A549 treated with DMSO at 1 μM for 4 hours (cell line): ENCODE data around the gene TGFBI. TPM values are rescaled to one million over a fixed set of nuclear protein-coding genes. Genes with fewer than 3 reads are reported as not detected.

Experiments used
- total RNA-seq: library from RNA; stranded (reverse); fragments of 200-300 nt; extraction: Qiagen RNA extraction; gene quantifications from 5 replicates; pipeline ENCODE4 v1.2.3, GENCODE V29; 2022; ENCODE audit warnings: low read depth

Gene TGFBI
- 1,489 to 2,280 TPM (median 1,868 TPM) in 5 replicates for total RNA-seq

GRCh38 chr5:136028782-136029742 is at the start of gene TGFBI:
TGFBI (plus strand) TSS chr5:136028988; CDS start chr5:136029056, 68 bp downstream.

Other genes starting within 250 kb of the TGFBI start
- gene SLC25A48, start 194.3 kb upstream of the TGFBI start, total RNA-seq = 0.09 to 0.21 TPM (median 0.17 TPM) in 3 of 5 replicates, not detected in the others
- not detected in 5 replicates for gene IL9, start 133.1 kb upstream of the TGFBI start, total RNA-seq
- gene LECT2, start 74.0 kb upstream of the TGFBI start, total RNA-seq = not detected in 5 replicates
- gene SMAD5, start 103.9 kb downstream of the TGFBI start, total RNA-seq = 26.2 to 40.0 TPM (median 34.0 TPM) in 5 replicates
- not detected in 5 replicates for gene SMIM32, start 164.2 kb downstream of the TGFBI start, total RNA-seq